Measurements from ENCODE around the gene TEX52.
"Not testable (repeated sequence)": the region's sequence is repeated elsewhere in the genome, so short reads cannot be mapped to it uniquely, and the experiment has no call there.

The TEX52 gene

GRCh38 chr12:2863402-2863801, 6.6 kb upstream of the TEX52 start:
- not testable (repeated sequence) for DNase-seq

- no peak for DNase-seq
Measured at GRCh38 chr12:2862876-2863275, 6.0 kb upstream of the TEX52 start.

GRCh38 chr12:2860170-2860569, 3.3 kb upstream of the TEX52 start:
- no peak for DNase-seq

- DNase-seq = no peak
Measured at GRCh38 chr12:2858944-2859421, 2.1 kb upstream of the TEX52 start.

DNA sequence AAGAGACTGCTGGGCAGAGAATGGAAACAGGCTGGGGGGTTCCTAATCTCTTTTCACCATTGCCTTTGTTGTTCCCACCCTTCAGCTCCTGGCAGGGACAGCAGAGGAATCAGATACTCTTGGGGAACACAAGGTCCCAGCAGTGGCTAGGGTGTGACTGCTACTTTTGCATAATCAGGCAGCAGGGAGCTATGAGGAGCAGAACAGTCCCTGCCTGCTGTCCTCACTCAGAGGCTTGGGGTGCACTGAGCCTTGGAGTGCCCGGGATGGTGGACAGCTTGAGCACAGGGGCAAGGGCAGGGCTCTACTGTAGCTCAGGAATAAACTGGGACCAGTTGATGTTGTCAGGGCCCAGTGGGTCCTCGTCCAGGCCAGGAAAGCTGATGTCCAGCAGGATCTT, 1.5 kb upstream of the TEX52 start:
- DNase-seq = no peak

GRCh38 chr12:2857576-2857975, 737 bp upstream of the TEX52 start:
- no peak for DNase-seq

DNA sequence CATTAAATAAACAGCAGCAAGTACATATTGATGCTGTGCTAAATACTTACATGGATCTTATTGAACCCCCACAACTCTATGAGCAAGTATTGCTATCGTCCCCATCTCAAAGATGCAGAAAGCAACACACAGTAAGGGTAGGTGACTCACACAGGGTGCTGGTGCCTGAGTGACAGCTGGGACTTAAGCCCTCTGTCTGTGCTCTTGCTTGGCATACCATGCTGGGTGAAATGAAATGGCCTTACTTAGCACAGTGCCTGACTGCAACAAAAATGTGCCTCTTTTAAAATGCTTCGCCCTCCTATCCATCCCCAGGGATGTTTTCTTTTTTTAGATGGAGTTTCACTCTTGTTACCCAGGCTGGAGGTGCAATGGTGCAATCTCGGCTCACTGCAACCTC, 788 bp downstream of the TEX52 start:
- DNase-seq = no peak

DNA sequence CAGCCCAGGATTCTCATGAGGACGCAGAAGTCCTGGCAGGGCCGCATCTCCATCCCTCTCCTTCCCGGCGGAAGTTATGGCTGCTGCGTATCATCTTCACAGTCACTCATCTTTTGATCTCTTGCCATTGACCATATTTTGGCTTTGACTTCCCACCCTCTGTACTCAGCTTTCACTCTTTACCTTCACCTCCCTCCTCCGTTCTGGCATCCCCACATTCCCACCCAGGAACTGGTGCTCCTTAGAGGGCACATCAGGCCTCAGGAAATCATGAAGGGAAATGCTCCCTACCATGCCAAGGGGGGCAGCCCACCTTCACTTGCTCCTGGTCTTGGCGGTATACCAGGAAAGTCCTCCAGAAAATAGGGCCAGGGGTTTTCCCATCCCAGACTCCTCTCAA, 1.3 kb downstream of the TEX52 start:
- no peak for DNase-seq

DNA sequence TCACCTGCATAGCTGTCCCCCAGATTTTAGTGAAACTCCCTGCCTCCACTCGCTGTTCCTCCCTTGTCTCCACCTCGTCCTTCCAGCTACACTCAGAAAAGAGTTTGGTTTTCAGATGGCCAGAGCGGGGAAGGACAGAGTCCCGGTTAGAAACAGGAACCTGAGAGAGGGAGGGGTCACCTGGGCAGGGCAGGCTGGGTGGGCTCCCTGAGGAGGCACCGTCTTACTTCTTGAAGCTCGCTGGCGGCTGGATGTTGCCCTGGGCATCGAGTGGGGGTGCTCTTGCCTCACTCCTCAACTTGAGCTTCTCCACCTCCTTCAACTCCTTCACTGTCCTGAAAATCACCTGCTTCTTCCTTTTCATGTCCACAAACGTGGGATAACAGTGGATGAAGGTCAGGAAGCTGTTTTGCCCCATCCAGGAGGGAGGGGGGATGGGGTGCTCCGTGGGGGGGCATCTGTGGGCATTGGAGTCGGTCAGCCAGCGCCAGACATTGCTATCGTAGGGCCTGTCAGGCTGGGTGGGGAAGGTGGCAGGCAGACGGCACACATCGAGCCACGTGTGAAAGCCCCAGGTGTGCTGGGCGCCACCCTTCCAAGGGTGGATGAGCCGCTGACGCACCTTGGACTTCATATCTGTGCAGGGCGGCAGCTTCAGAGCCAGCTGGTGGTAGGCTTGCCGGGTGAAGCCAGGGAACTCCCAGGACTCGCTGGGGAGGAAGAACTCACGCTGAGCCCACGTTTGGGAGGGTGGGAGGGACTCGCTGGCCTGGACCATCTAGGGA, 2.0 kb downstream of the TEX52 start:
- no peak for DNase-seq

GRCh38 chr12:2853626-2854025, 3.2 kb downstream of the TEX52 start:
- peak; percentile 81 for DNase-seq

- DNase-seq = no peak
Measured at GRCh38 chr12:2851931-2852330, 4.9 kb downstream of the TEX52 start.

- DNase-seq = peak; percentile 80
Measured at GRCh38 chr12:2845280-2845679, 11.6 kb downstream of the TEX52 start.

DNA sequence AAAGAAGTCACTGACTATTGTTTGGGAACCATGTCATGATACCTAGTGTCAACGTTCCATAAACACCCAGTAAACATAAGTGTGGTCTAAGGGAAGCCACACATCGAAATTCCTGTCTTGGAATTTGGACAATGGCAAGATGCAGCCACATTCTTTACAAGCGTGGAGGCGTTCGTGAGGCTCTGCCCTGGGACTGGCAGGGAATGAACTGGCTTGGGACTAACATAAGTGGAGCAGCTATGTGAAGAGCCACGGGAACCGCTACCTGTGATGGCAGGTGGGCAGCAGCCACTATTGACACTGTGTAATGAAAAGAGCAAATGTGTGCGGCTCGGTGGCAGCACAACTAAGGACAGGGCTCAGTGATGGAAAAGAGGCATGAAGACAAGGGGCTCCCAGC, 12.1 kb downstream of the TEX52 start:
- DNase-seq = peak; percentile 24

GRCh38 chr12:2842948-2843347, 13.9 kb downstream of the TEX52 start:
- DNase-seq = no peak

DNA sequence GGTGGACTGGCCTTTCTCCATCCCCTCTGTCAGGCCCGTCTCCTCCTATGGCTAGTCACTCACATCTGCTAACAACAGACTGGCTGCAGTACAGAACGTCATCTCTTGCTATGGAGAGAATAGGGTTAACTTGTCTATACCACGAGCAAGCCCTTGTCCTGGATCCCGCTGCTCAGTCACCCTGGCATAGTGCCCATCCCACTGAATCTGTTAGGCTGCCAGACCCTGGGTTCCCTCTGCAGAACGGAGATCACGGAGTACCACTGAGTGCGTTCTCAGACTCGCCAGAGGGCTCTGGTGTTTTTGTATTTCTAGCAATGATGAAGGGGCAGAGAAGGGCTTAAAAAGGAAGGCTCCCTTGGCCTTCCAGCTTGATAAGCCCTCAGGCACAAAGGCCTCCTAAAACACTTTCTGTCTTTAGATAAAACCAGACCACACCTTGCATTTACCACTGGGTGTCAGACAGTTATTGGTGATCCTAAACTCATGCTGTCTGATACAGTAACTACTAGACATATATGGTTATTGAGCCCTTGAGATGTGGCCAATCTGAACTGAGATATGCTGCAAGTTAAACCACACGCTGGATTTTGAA, 15.7 kb downstream of the TEX52 start:
- no peak for DNase-seq

GRCh38 chr12:2836574-2836973, 20.3 kb downstream of the TEX52 start:
- DNase-seq = no peak

- DNase-seq = no peak
Measured at GRCh38 chr12:2835691-2836403, 21.0 kb downstream of the TEX52 start.

- DNase-seq = peak; percentile 55
Measured at GRCh38 chr12:2834581-2835491, 22.0 kb downstream of the TEX52 start, which contains the start of gene NRIP2. NRIP2 (minus strand) TSS chr12:2835035; CDS start chr12:2834983, 52 bp downstream.

DNA sequence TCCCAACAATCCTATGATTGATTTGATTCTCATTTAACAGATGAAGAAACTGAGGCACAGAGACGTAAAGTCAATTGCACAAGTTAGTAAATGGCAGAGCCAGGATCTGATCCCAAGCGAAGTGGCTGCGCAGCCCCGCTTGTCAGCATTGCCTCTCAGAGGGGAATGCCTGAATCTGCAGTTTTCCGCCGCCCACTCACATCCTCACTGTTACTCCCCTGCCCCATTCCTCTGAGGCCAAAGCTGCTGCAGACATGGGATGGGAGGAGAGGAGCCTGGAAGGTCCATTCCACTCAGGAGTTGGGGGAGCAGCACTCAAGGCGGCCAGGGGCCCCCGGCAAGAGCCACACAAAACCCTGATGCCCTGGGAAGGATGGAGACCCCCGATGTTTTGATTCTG, 23.0 kb downstream of the TEX52 start:
- DNase-seq = no peak

DNA sequence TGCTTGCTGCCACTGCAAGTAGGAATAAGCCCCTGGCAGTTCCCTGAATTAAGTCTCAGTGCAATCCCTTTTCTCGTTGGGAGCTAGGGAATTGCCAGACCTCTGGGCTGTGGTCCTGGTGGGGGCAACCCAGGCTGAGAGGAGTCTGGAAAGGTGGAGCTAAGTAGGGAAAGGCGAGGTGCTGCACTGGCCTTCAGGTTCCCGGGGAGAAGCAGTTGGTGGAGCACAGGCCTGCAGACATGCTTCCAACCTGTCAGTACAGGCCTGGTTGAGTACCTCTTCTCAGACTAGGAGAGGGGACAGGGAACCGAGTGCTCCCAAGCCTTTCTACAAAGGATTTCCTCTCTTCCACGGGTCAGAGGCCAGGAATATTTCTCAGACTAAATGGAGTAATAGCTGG, 23.5 kb downstream of the TEX52 start:
- DNase-seq = no peak

- no peak for DNase-seq
Measured at GRCh38 chr12:2832550-2833127, 24.2 kb downstream of the TEX52 start.

GRCh38 chr12:2829275-2829674, 27.6 kb downstream of the TEX52 start:
- no peak for DNase-seq
